HuH-7 (cell line): Measurements from ENCODE around the gene MCCC2.
A peak's percentile ranks its signal among the peaks of the same experiment; 100 is the strongest.
"Not testable (repeated sequence)": the region's sequence is repeated elsewhere in the genome, so short reads cannot be mapped to it uniquely, and the experiment has no call there.

Experiments used
- DNase-seq: peaks from one replicate; pipeline ENCODE4 v3.0.0; 2011; ENCODE audit warnings: low spot score

Gene MCCC2

DNA sequence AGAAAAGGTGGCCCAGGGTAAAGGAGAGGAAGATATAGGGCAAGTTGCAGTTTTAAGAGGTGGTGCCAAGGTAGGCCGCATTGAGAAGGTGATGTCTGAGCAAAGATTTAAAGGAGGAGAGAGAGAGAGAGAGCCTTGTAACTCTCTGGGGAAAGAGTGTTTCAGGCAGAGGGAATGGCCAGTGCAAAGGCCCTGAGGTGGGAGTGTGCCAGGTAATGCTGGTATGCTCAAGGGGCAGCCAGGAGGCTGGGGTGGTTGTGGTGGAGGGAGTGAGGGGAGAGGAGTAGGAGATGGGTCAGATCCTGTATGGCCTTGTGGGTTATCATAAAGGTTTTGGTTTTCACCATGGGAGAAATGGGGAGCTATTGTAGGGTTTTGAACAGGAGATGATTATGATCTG is 9.9 kb downstream of the MCCC2 start:
- no peak for DNase-seq

DNA sequence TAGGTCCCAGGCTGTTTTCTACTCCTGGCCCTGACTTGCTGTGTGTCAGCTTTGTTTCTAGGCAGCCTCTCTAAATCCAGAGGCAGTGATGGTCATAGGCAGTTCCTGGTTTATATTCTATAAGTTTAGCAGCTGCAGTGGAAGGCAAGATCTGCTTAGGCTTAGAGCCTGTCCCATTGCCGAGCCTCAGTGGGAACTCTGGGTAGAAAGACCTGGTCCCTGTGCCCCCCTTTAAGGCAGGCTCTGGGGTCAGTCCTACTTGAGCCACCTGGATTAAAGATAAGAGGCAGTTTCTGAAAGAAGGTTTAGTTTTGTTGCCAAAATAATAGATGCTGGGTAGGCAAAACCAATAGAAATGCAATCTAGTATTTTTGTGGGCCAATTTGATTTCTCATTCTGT is 13.6 kb downstream of the MCCC2 start:
- no peak for DNase-seq

DNA sequence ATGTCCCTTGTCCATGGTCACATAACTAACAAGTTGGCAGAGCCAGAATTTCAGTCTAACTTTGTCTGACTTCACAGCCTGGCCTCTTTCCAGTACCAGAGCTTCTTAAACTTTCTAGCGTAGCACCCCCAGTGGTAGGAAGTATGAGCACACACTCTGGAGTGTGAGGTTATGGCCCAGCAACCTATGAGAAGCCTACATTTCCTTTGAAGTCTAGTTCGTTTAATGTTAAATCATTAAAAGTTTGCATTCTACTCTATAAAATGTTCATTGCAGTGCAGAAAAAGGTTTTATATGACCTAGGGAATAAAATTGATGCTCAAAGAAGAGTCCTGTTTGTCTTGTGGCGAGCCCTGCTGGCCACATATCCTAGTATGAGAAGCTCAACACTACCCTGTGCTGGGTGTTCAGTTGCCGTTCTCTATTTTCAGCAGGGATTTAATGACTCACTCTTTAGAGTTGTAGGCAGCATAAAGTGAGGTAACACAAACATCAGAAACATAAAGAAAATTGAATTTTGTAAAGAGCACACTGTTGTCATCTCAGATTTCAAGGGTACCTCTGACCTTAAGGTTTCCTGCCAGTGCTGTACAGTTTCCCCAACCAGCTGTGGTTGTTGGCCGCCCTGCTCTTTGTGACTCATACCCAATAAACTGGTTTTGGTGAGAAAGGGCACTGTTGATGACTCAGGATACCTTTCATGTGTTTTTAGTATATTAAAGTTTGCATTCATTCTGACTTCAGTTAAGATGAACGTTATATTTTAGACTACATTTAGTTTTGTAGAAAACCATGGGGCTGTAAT is 14.3 kb downstream of the MCCC2 start:
- DNase-seq: peak; percentile 56

DNA sequence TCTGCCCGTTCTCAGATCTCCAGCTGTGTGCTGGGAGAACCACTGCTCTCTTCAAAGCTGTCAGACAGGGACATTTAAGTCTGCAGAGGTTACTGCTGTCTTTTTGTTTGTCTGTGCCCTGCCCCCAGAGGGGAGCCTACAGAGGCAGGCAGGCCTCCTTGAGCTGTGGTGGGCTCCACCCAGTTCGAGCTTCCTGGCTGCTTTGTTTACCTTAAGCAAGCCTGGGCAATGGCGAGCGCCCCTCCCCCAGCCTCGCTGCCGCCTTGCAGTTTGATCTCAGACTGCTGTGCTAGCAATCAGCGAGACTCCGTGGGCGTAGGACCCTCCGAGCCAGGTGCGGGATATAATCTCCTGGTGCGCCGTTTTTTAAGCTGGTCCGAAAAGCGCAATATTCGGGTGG is 22.8 kb downstream of the MCCC2 start:
- not testable (repeated sequence) for DNase-seq

DNA sequence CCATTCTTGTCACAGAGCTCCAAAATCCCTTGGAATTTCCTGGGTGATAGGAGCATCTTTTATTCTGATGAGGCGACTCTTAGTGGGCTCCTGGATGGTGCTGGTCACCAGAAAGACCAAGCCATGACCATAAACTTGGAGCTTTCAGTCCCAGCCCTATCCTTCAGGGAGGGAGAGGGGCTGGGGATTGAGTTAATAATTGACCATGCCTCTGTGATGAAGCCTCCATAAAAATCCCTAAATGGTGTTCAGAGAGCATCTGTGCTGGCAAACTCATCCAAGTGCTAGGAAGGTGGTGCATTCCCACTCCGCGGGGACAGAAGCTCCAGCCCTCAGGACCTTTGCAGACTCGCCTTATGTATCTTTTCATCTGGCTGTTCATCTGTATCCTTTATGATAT is 28.7 kb downstream of the MCCC2 start:
- peak; percentile 53 for DNase-seq

DNA sequence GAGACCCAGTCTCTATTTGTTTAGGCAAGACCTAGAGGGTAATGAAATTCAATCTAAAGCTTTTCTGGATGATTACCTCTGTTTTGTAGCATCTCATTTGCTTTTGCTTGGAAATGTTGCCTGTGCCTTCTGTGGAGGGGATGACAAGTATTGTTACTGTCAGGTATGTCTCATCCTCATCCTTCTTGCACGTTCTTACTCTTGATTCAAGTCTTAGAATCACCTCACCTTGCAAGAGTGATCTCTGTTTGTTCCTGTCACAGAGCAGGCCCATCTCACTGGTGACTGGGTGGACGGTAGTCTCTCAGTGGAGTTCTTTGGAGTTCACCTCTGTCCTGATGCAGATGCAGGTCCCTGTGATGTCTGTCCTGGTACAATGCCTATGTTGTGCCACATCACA is 33.5 kb downstream of the MCCC2 start:
- DNase-seq: no peak

DNA sequence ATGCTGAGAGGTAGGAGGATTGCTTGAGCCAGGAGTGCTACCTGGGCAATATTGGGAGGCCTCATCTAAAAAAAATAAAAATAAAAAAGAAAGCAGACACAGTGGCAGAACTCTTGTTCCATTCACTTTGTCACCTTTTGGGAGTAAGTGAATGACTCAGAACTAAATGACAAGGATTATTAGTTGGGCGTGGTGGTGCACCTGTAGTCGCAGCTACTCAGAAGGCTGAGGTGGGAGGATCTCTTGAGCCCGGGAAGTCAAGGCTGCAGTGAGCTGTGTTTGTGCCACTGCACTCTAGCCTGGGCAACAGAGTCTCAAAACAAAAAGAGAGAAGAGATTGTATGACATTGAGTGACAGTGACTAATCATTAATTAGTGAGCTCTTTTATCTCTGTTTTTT is 34.1 kb downstream of the MCCC2 start:
- no peak for DNase-seq

DNA sequence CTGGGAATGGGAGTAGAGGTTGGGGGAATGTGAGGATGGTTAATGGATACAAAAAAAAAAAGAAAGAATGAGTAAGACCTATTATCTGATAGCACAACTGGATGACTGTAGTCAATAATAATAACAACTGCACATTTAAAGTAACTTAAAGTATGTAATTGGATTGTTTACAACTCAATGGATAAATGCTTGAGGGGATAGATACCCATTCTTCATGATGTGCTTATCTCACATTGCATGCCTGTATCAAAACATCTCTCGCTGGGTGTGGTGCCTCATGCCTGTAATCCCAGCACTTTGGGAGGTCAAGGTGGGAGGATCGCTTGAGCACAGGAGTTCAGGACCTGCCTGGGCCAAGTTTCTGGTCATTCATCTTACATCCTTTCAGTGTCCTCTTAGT is 34.6 kb downstream of the MCCC2 start:
- DNase-seq: no peak

DNA sequence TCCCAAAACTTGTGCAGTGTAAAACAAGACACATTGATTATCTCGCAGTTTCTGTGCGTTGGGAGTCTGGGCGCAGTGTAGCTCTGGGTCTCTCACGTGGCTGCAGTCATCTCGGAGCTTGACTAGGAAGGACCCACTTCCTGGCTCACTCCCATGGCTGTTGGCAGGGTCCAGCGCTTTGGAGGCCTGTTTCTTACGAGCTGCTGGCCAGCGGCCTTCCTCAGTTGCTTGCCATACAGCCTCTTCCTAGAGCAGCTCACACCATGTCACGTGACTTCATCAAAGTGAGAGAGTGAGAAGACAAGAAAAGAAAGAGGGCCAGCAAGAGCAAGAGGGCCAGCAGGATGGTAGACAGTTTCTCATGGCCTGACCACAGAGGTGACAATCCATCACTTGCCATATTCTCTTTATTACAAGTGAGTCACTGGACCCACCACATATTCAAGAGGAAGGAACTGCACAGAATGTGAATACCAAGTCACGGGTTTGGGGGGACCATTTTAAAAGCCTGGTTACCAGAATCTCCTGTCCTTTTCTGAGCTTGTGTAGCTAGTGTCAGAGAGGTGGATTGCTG is 36.2 kb downstream of the MCCC2 start:
- DNase-seq: no peak

DNA sequence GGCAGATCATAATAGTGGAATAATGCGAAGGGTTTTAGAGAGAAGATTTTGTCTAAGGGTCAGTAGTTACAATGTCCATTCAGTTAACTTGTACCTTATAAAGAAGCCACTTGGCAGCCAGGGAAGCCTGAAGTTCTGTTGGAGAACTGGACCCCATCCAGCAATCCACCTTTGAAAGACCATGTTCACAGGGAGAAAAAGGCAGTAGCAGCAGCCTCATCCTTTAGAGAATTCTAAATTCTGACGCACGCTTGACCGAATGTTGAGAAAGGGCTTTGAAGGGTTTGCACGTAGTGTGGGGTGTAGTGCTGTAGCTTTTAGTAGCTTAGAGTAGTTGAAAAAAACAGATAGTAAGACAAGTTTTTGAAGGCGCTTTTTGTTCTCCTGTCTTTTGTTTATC is 42.8 kb downstream of the MCCC2 start:
- no peak for DNase-seq

DNA sequence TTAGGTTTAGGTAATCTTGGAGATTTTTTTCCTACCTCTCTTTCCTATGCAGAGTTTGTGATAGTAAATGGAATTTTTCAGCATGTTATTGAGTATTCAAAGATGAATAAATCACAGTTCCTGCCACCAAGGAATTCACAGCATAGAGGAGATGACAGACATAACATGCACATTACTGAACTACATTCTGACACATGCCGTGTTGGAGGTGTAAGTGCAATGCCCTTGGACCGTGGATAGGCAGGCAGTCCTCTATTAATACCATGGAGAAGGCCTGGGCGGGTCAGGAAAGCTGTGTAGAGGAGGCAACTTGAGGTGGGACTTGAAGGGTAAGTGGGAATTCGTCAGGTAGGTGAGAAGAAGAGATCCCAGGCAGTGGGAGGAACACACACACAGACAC is 43.9 kb downstream of the MCCC2 start:
- no peak for DNase-seq

DNA sequence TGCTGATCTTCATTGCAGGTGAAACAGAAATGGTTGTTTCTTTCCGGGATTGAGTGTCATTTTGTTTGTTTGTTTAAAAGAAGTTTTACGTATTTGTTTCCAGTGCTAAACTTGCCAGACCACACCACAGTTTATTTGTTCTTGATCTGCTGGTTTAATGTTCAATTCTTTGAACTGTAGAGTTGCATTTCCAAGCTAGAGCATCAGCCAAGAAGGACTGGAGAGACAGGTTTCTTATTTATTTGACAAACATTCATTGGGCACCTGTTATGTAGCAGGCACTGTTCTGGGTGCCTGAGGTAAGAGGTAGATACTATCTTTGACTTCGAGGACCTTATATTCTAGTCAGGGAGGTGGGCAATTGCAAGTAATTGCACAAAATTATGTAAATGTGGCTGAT is 45.0 kb downstream of the MCCC2 start:
- no peak for DNase-seq

DNA sequence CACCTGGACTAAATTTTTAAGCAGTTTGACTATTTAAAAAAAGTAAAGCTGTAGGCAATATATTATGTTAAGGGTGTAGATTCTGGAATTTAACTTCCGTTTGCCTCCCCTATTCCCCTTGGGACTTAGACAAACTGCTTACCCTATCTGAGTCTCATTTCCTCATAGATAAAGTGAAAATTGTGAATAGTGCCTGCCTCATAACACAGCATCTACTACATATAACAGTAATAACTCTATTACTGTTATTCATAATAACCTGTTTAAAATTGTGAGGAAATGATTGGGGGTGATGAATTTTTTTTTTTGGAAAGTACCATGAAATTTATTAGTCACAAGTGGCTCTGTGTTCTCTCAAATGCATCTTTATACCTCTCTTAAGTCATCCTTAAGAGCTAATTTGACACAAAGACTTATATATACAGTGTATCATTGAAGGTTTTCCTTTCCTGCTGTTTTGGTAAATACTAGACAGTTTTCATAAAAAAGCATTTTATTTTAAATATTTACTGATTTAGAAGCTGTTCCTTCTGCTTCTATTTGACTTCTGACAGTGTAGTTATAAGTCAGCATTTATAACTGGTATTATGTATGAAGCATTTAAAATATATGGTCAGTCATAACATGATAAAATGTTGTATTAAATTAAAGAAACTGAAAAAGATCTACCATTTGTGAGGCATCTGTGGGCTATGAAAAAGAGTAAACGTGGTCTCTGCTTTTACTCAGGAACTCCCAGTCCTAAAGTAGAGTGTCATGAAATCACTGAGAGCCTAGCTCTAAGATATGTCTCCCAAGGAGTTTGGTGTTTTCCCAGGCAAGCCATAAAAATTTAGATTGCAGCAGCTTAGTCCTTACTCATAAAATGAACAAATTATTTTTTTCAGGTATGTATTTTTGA is 46.4 kb downstream of the MCCC2 start:
- no peak for DNase-seq

DNA sequence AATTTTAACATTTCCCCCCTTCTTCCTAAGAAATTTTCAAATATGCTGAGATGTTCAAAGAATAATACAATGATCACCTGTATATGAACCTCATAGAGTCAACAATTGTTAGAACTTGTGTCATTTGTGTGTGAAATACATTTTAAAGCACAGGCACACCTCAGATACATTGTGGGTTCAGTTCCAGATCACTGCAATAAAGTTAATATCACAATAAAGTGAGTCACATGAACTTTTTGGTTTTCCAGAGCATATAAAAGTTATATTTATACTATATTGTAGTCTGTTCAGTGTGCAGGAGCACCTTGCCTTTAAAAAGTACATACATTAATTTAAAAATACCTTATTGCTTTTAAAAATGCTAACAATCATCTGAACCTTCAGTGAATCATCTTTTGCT is 50.0 kb downstream of the MCCC2 start:
- DNase-seq: no peak

DNA sequence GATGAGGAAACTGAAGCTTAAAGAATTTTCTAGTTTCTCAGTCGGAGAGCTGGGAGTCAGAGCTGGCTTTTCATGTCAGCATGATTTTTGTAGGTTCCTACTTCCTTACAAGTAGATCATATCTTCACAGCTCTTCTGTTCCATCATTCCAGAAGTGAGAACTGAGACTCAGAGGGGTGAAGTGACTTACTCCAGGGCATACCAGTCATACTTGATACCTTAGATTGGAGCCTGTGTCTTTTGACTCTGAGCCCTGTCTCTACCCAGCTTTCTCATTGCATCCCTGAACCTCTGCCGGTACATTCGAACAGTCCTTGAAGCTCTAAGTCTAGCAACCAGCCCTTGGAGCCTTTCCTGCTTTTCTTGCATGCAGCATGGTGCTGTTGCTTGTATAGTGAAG is 53.3 kb downstream of the MCCC2 start:
- DNase-seq: no peak

DNA sequence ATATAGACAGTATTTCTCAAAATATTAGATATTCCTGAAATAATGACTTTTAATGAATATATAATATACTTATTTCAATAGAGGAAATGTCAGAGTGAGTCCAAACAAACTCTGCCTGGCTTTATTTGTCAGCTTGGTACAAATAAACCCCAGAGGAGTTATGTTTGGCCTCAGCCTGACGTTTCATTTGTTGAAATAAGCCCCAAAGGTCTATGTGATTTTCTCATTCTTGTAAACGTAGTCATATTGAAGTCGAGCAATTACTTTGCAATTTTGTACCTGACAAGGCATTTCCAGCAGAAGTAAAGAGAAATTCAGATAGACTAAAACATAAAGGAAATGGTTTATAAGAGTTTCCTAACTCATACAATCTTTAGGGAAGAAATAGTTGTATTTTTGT is 57.9 kb downstream of the MCCC2 start:
- DNase-seq: no peak

DNA sequence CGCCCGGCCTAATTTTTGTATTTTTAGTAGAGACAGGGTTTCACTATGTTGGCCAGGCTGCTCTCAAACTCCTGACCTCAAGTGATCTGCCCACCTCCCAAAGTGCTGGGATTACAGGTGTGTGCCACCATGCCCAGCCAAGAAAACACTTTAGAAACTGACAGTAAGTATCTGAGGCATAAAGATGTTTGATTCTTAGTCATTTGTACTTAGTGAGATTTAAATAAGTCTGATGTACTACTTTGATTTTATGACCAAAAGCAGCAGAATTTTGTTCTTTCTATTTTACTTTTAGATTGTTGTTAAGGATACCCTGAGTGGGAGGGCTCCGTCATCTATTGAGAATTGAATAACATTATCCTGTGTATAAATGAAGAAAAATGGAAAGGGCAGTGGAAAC is 63.8 kb downstream of the MCCC2 start:
- DNase-seq: not testable (repeated sequence)

DNA sequence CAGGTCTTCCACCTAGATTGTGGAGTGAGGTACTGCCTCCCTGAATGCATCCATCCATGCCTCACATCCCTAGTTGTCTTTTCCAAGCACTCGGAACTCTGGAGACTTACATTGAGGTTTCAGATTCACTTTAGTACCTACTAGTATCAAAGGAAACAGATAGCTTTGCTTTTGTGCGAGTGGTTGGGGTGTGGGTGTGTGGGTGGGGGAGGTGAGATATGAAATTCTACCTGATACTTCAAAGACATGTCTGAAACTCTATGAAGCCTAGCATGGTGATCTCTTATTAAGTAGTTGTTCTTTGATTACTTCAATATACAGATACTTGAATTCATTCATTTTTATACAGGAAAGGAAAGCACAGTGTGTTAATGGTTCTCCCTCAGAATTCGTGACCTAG is 64.4 kb downstream of the MCCC2 start:
- DNase-seq: no peak

DNA sequence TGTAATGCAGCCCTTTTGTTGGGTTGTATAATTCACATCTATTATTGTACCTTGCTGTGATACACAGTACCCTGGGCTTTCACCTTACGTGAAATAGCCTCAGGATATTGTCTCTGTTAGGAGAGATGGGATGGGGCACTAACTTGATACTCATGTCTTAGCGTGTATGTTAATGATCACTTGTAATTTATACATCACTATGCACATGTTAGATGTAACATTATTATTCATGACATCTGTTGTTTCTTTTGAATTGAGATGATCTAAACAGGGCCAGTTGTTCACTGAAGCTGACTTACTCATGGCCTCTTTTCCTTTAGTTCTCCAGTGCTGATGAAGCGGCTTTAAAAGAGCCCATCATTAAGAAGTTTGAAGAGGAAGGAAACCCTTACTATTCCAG is 65.2 kb downstream of the MCCC2 start:
- no peak for DNase-seq

DNA sequence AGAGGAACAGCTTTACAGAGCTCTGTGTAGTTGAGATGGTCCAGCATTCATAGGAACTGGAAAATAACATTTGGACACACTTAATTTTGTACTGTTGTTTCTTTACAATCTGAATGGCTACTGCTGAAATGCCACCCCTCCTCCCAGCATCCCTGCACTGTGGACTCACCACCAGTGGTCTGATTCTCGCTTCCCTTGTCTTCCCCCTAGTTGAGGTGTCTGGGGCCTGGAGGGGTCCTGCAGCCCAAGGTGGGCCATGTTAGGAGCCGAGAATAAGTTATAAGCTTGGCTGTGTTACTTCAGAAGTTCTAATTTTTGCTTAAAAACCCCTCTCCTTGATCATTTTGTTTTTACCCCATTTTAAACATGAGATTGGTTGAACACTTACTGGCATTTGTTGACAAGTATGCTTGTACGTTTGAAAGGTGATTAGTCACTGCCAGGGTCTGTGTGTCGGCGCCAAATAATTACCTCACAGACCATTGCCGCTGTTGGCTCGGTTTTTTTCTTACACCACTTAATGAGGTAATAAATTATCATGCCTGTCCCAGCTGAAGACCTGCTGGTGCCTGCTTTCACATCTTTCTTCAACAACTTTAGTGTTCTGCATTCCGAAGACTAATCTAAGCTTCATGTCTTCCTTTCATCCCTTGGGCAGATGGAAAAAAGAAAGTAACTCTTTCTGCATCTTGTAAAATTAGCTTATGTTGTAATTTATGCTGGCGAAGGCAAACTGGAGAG is 65.8 kb downstream of the MCCC2 start:
- DNase-seq: no peak

DNA sequence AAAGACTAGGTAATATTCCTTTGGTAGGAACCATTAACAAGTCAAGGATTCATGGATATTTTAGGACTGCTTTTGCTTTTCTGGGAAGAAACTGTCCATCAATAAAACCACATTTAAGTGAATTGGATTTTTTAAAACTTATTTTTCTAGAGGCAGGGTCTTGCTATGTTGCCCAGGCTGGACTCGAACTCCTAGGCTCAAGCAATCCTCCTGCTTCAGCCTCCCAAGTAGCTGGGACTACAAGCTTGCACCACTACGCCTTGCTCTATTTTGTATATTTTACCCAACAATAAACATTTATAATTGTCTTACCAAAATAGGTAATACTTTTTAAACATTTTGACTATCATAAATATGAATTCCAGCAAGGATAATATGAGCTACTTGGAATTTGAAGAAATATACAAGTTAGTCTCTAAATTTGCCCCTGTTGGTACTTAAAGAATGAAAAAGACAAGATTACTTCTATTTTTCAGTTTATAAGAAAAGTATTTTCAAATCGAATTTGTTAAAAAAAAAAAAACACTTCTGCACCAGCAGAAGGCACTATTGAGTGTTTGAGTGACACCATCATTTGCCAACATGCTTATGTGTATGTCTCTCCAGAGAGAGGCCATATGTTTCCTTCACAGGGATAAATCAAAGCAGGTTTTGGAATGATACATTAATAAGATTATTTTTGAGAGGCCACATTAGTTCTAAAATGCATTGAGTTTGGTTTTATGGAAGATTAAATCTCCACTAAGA is 71.9 kb downstream of the MCCC2 start:
- peak; percentile 20 for DNase-seq

DNA sequence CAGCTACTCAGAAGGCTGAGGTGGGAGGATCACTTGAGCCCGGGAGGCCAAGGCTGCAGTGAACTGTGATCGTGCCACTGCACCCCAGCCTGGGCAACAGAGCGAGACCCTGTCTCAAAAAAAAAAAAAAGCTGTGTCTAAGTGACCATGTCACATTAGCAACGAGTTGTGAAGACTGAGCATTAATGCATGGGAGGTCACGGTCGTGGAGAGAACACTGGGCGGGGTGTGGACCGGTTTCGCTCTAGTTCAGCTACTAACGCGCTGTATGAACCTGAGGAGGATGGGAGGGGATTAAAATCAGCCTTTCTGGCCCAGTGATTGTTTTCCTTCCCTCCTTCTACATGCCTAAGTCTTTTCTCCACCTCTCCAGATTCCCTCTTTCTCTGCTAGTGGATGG is 75.2 kb downstream of the MCCC2 start:
- no peak for DNase-seq
